H1 (cell line): ENCODE results near the gene PMM1. TPM values are rescaled to one million over a fixed set of nuclear protein-coding genes. Genes with fewer than 3 reads are reported as not detected.

ENCODE experiments used
- BACH1 ChIP-seq: IDR thresholded peaks from 2 replicates; pipeline ENCODE4 v1.6.1; 2012; ENCODE audit warnings: low read length, improper control_type of control experiment
- CBX5 ChIP-seq: fragments of 300-800, 300-1000 bp; sonication (generic); IDR thresholded peaks from 2 replicates; pipeline ENCODE4 v1.7.1; 2016; ENCODE audit warnings: antibody characterized with exemption, low read length, low read depth
- CTBP2 ChIP-seq: IDR thresholded peaks from 2 replicates; pipeline ENCODE4 v1.7.0; 2011; ENCODE audit warnings: borderline replicate concordance, mild to moderate bottlenecking, moderate library complexity, mixed read lengths, low read length; ENCODE audit not compliant: insufficient read depth, insufficient read length
- EP300 ChIP-seq, 2 experiments: IDR thresholded peaks; 1 replicate in 1 of 2; 2 replicates in 1 of 2; pipeline ENCODE4 v1.6.1; 2011 to 2012; ENCODE audit warnings: low read depth in 2 of 2, low read length in 2 of 2, mild to moderate bottlenecking in 2 of 2, borderline replicate concordance in 1 of 2, inconsistent platforms in 1 of 2, moderate library complexity in 1 of 2
- GABPA ChIP-seq: IDR thresholded peaks from 2 replicates; pipeline ENCODE4 v1.6.1; 2011; ENCODE audit warnings: mild to moderate bottlenecking, low read length, moderate library complexity, borderline replicate concordance; ENCODE audit not compliant: insufficient read depth
- GTF2F1 ChIP-seq: IDR thresholded peaks from 2 replicates; pipeline ENCODE4 v1.6.1; 2012; ENCODE audit warnings: low read depth, low read length, improper control_type of control experiment, borderline replicate concordance
- KDM5A ChIP-seq: fragments of 200-600 bp; IDR thresholded peaks from 2 replicates; pipeline ENCODE4 v1.7.1; 2012; ENCODE audit warnings: mild to moderate bottlenecking, low read length, inconsistent platforms, mixed read lengths
- MAFK ChIP-seq: IDR thresholded peaks from 2 replicates; pipeline ENCODE4 v1.6.1; 2012; ENCODE audit warnings: low read depth, mild to moderate bottlenecking, improper control_type of control experiment, low read length
- PHF8 ChIP-seq: fragments of 200-600 bp; sonication (generic); conservative IDR thresholded peaks from 2 replicates; pipeline ENCODE4 v1.7.1; 2012; ENCODE audit warnings: low read depth, mild to moderate bottlenecking, inconsistent platforms, low read length, moderate library complexity
- POLR2AphosphoS5 ChIP-seq: IDR thresholded peaks from 2 replicates; pipeline ENCODE4 v1.6.1; 2011; ENCODE audit warnings: low read depth, low read length
- RBBP5 ChIP-seq: IDR thresholded peaks from 2 replicates; pipeline ENCODE4 v1.7.1; 2012; ENCODE audit warnings: low read depth, mild to moderate bottlenecking, inconsistent platforms, low read length, moderate library complexity, borderline replicate concordance
- RNF2 ChIP-seq: fragments of 200-900, 300-1000 bp; sonication (generic); IDR thresholded peaks from 2 replicates; pipeline ENCODE4 v1.7.1; 2016; ENCODE audit warnings: borderline replicate concordance, low read depth, mild to moderate bottlenecking, antibody characterized with exemption, low read length; ENCODE audit not compliant: poor library complexity, severe bottlenecking; ENCODE audit errors: missing control alignments
- RXRA ChIP-seq: IDR thresholded peaks from 2 replicates; pipeline ENCODE4 v1.6.1; 2011; ENCODE audit warnings: low read depth, mild to moderate bottlenecking, low read length, moderate library complexity; ENCODE audit not compliant: insufficient read depth
- SIN3A ChIP-seq, 2 experiments: IDR thresholded peaks in 1 of 2; conservative IDR thresholded peaks in 1 of 2; 2 replicates each; pipeline ENCODE4 v1.6.1; 2011 to 2012; ENCODE audit warnings: low read length in 2 of 2, improper control_type of control experiment in 1 of 2, low read depth in 1 of 2, mild to moderate bottlenecking in 1 of 2
- SIRT6 ChIP-seq: IDR thresholded peaks from one replicate; pipeline ENCODE4 v1.7.1; 2012; ENCODE audit warnings: low read length, inconsistent platforms
- SIX5 ChIP-seq: IDR thresholded peaks from 2 replicates; pipeline ENCODE4 v1.6.1; 2011; ENCODE audit warnings: mild to moderate bottlenecking, low read depth, low read length
- SRF ChIP-seq: IDR thresholded peaks from 2 replicates; pipeline ENCODE4 v1.6.1; 2011; ENCODE audit warnings: mild to moderate bottlenecking, low read depth, low read length, moderate library complexity
- TAF7 ChIP-seq: optimal IDR thresholded peaks from 2 replicates; pipeline ENCODE3; 2011; ENCODE audit warnings: low read depth, mild to moderate bottlenecking, inconsistent platforms, low read length, moderate library complexity, borderline replicate concordance
- TEAD4 ChIP-seq: IDR thresholded peaks from 2 replicates; pipeline ENCODE4 v1.6.1; 2012; ENCODE audit warnings: low read depth, low read length, inconsistent platforms, mixed read lengths
- YY1 ChIP-seq: IDR thresholded peaks from 2 replicates; pipeline ENCODE4 v1.6.1; 2011; ENCODE audit warnings: low read depth, mild to moderate bottlenecking, low read length
- polyA plus RNA-seq, 7 experiments: library from polyadenylated mRNA; depleted of rRNA in 3 of 7; stranded (reverse) in 5 of 7; unstranded in 2 of 7; fragments of >200 nt in 5 of 7; fragments of 200-250 nt in 2 of 7; gene quantifications; 1 replicate in 5 of 7; 2 replicates in 1 of 7; 4 replicates in 1 of 7; pipeline versions ENCODE4 v1.2.1 to v1.2.3, GENCODE V29; 2011 to 2013; ENCODE audit warnings: missing spikeins in 2 of 7, mixed read lengths in 2 of 7
- total RNA-seq: library from RNA; stranded (reverse); fragmentation: NEBNext Ultra II Directional; extraction: Animal tissue kit (Norgen Biotek cat#: 25700); gene quantifications from 2 replicates; pipeline ENCODE4 v1.2.1, GENCODE V29; 2021
- TF ChIP-seq, protein P1 (sequence below): IDR thresholded peaks from 2 replicates; pipeline ENCODE4 v1.6.1; 2011; ENCODE audit warnings: low read depth, mild to moderate bottlenecking, low read length; ENCODE audit not compliant: insufficient read depth
- TF ChIP-seq, protein P2 (sequence below): IDR thresholded peaks from 2 replicates; pipeline ENCODE4 v1.6.1; 2012; ENCODE audit warnings: inconsistent platforms

Gene PMM1
- total and polyA plus RNA-seq, 2 of the 8 experiments (the other 6 are each of a cell fraction or from before 2014, with no cell fraction given) = 11.3 to 20.0 TPM

GRCh38 chr22:41621099-41621910 lies 31.7 kb upstream of the PMM1 start, which contains the start of gene XRCC6 (continued):
- TF ChIP-seq SIRT6 (no peak), BACH1 (no peak), RNF2 (no peak), SRF (no peak), SIX5 (no peak), KDM5A (no peak), TEAD4 (no peak), SIN3A (conservative IDR thresholded peaks at IDR 0.05 in 1 of 2, IDR thresholded peaks at IDR 0.05 in 1 of 2; ENCODE audit: low read depth in 1 of 2, low read length in 2 of 2) (peak in 1 of 2 experiments; percentile 66; a peak in 2 of 4 replicates), CBX5 (no peak), TAF7 (no peak), RXRA (no peak), RBBP5 (no peak), EP300 (IDR thresholded peaks at IDR 0.05; ENCODE audit: borderline replicate concordance in 1 of 2, low read depth in 2 of 2, low read length in 2 of 2) (0 out of 3 replicates have a peak, but pooled peaks of 1 of the 2 experiments have one; percentile 7), PHF8 (peak; percentile 95), GABPA (no peak), YY1 (peak; percentile 88), POLR2AphosphoS5 (peak; percentile 99), GTF2F1 (0 out of 2 replicates have a peak, but pooled peaks have one; percentile 43), MAFK (no peak), CTBP2 (no peak)
- TF ChIP-seq, protein P1, sequence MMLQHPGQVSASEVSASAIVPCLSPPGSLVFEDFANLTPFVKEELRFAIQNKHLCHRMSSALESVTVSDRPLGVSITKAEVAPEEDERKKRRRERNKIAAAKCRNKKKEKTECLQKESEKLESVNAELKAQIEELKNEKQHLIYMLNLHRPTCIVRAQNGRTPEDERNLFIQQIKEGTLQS = no peak
- TF ChIP-seq, protein P2, sequence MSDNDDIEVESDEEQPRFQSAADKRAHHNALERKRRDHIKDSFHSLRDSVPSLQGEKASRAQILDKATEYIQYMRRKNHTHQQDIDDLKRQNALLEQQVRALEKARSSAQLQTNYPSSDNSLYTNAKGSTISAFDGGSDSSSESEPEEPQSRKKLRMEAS = peak; percentile 56
